HG03025 (cell line): ENCODE measurements around the gene LNX1.

ENCODE experiments used
- ATAC-seq: cut with Tn5 transposase; IDR thresholded peaks from one replicate; pipeline ENCODE4 v1.9.1; 2021; ENCODE audit warnings: mild to moderate bottlenecking, moderate library complexity; ENCODE audit not compliant: unreplicated experiment, low FRiP score

The LNX1 gene

GRCh38 chr4:53591372-53591892 is at the start of gene LNX1:
TSS of gene LNX1 (minus strand) at chr4:53591486. CDS start at chr4:53574002, 17,484 bp downstream.
- no peak for ATAC-seq

GRCh38 chr4:53640576-53641453 is 49.5 kb upstream of the LNX1 start:
- peak; percentile 52 for ATAC-seq

GRCh38 chr4:53638919-53639318 is 47.6 kb upstream of the LNX1 start:
- ATAC-seq: no peak

- no peak for ATAC-seq
Measured at GRCh38 chr4:53637348-53637747, 46.1 kb upstream of the LNX1 start.

GRCh38 chr4:53635697-53636483 is 44.6 kb upstream of the LNX1 start:
- no peak for ATAC-seq

GRCh38 chr4:53633608-53634007 is 42.3 kb upstream of the LNX1 start:
- no peak for ATAC-seq

- ATAC-seq: no peak
Measured at GRCh38 chr4:53629296-53629695, 38.0 kb upstream of the LNX1 start.

- no peak for ATAC-seq
Measured at GRCh38 chr4:53626491-53626890, 35.2 kb upstream of the LNX1 start.

- ATAC-seq: no peak
Measured at GRCh38 chr4:53625888-53626287, 34.6 kb upstream of the LNX1 start.

- no peak for ATAC-seq
Measured at GRCh38 chr4:53622739-53623151, 31.5 kb upstream of the LNX1 start.

- ATAC-seq: no peak
Measured at GRCh38 chr4:53620956-53621355, 29.7 kb upstream of the LNX1 start.

- ATAC-seq: no peak
Measured at GRCh38 chr4:53619431-53619830, 28.1 kb upstream of the LNX1 start.

GRCh38 chr4:53618321-53618720 is 27.0 kb upstream of the LNX1 start:
- ATAC-seq: no peak

GRCh38 chr4:53617101-53617680 is 25.9 kb upstream of the LNX1 start:
- no peak for ATAC-seq

- ATAC-seq: no peak
Measured at GRCh38 chr4:53616219-53616618, 24.9 kb upstream of the LNX1 start.

GRCh38 chr4:53614591-53614990 is 23.3 kb upstream of the LNX1 start:
- no peak for ATAC-seq

- no peak for ATAC-seq
Measured at GRCh38 chr4:53613428-53613827, 22.1 kb upstream of the LNX1 start.

GRCh38 chr4:53608649-53609048 is 17.4 kb upstream of the LNX1 start:
- no peak for ATAC-seq

GRCh38 chr4:53608242-53608641 is 17.0 kb upstream of the LNX1 start:
- ATAC-seq: no peak

- ATAC-seq: no peak
Measured at GRCh38 chr4:53605783-53606182, 14.5 kb upstream of the LNX1 start.

- no peak for ATAC-seq
Measured at GRCh38 chr4:53602390-53602789, 11.1 kb upstream of the LNX1 start.
